MCF 10A (cell line): ENCODE results near the gene ZNF490. TPM values are rescaled to one million over a fixed set of nuclear protein-coding genes. Genes with fewer than 3 reads are reported as not detected.

ENCODE experiments used
- BruUV-seq: library from RNA; stranded (reverse); fragments of 400-500 nt; replicated peaks from 2 replicates; lab custom pipeline; 2021; lab: Mats Ljungman, UMichigan
- CTCF ChIA-PET: fragments of 300-600 bp; sonication (Branson Sonifier 250); formaldehyde crosslinking; extraction: SDS; loops from one replicate; lab custom pipeline; 2021; ENCODE audit warnings: antibody characterized with exemption, inconsistent platforms; lab: Yijun Ruan, JAX
- POLR2A ChIA-PET: fragments of 300-600, 350-650 bp; sonication (Branson Sonifier 250); formaldehyde crosslinking; extraction: SDS; loops from one replicate; lab custom pipeline; 2020; ENCODE audit warnings: antibody characterized with exemption, inconsistent platforms; lab: Yijun Ruan, JAX
- DNase-seq: peaks from one replicate; pipeline ENCODE4 v3.0.0-alpha.2; 2018; ENCODE audit not compliant: unreplicated experiment
- H3K27ac Mint-ChIP-seq: one replicate; pipeline ENCODE4 v1.8.0; 2022; ENCODE audit warnings: mild to moderate bottlenecking, low read depth, mixed read lengths; ENCODE audit not compliant: unreplicated experiment
- H3K27me3 Mint-ChIP-seq: one replicate; pipeline ENCODE4 v1.8.0; 2022; ENCODE audit warnings: mixed read lengths; ENCODE audit not compliant: insufficient read depth, unreplicated experiment
- H3K36me3 Mint-ChIP-seq: one replicate; pipeline ENCODE4 v1.8.0; 2022; ENCODE audit warnings: mild to moderate bottlenecking, moderate library complexity, mixed read lengths; ENCODE audit not compliant: insufficient read depth, unreplicated experiment
- H3K4me1 Mint-ChIP-seq: one replicate; pipeline ENCODE4 v1.8.0; 2022; ENCODE audit warnings: mixed read lengths; ENCODE audit not compliant: insufficient read depth, unreplicated experiment
- H3K4me3 Mint-ChIP-seq: one replicate; pipeline ENCODE4 v1.8.0; 2022; ENCODE audit warnings: mild to moderate bottlenecking, moderate library complexity, mixed read lengths; ENCODE audit not compliant: unreplicated experiment
- H3K9me3 Mint-ChIP-seq: one replicate; pipeline ENCODE4 v1.8.0; 2022; ENCODE audit warnings: mixed read lengths; ENCODE audit not compliant: unreplicated experiment
- CTCF ChIP-seq: fragments of 200-600 bp; IDR thresholded peaks from one replicate; pipeline ENCODE4 v1.8.0; 2022; ENCODE audit warnings: antibody characterized with exemption, mild to moderate bottlenecking; ENCODE audit not compliant: unreplicated experiment
- intact Hi-C: fragments of 100-400 bp; cut with micrococcal nuclease; formaldehyde crosslinking; loops from 2 replicates; pipeline ENCODE4 v1.14.1; 2022
- total RNA-seq: library from RNA; stranded (reverse); gene quantifications from 2 replicates; pipeline ENCODE4 v1.2.3, GENCODE V29; 2022

ZNF490 gene
- total RNA-seq, 1 experiment from 2014 or later, result 8.4 TPM

- H3K9me3 Mint-ChIP-seq, result no peaks in the 10 kb centered on the region
- no TSS peak for BruUV-seq
Observed at GRCh38 chr19:12596927-12597548, 13.6 kb downstream of the ZNF490 start.

GRCh38 chr19:12596485-12596884, 14.1 kb downstream of the ZNF490 start:
- BruUV-seq, result no TSS peak
- no peak for TF ChIP-seq CTCF
- ChIA-PET CTCF (no interaction called here), POLR2A (no interaction called here)
- DNase-seq, result no peak
- Mint-ChIP-seq H3K4me3 (no peak overlapping the region), H3K4me1 (no peaks in the 10 kb centered on the region), H3K27me3 (no peaks in the 10 kb centered on the region), H3K36me3 (peaks cover 41% of the 10 kb centered on the region), H3K9me3 (no peaks in the 10 kb centered on the region), H3K27ac (no peak overlapping the region)
- intact Hi-C loops, result no loop called here

More at GRCh38 chr19:12596927-12597548, 13.6 kb downstream of the ZNF490 start:
- Mint-ChIP-seq H3K27me3 (no peaks in the 10 kb centered on the region), H3K4me3 (no peak overlapping the region), H3K36me3 (peaks cover 46% of the 10 kb centered on the region), H3K27ac (no peak overlapping the region), H3K4me1 (no peaks in the 10 kb centered on the region)
- DNase-seq, result no peak
- ChIA-PET CTCF (no interaction called here), POLR2A (no interaction called here)
- intact Hi-C loops, result no loop called here
- TF ChIP-seq CTCF, result no peak

GRCh38 chr19:12581100-12581499, 29.5 kb downstream of the ZNF490 start:
- CTCF ChIA-PET, result no interaction called here
- TF ChIP-seq CTCF, result no peak
- no peak overlapping the region for H3K4me3 Mint-ChIP-seq
- POLR2A ChIA-PET, result interaction anchor here (1.4 kb wide), 1 partner anchor 30 kb away, joined by 4 read pairs; the partner anchor contains the start of genes ZNF490 and ZNF791
- BruUV-seq, result no TSS peak
- peaks cover 9% of the 10 kb centered on the region for H3K9me3 Mint-ChIP-seq
- H3K27ac Mint-ChIP-seq, result no peak overlapping the region
- H3K36me3 Mint-ChIP-seq, result peaks cover 60% of the 10 kb centered on the region
- intact Hi-C loops, result no loop called here
- H3K4me1 Mint-ChIP-seq, result no peaks in the 10 kb centered on the region
- DNase-seq, result no peak
- H3K27me3 Mint-ChIP-seq, result no peaks in the 10 kb centered on the region

- Mint-ChIP-seq H3K9me3 (peaks cover 9% of the 10 kb centered on the region), H3K4me3 (no peak overlapping the region), H3K27me3 (no peaks in the 10 kb centered on the region), H3K36me3 (peaks cover 60% of the 10 kb centered on the region), H3K4me1 (no peaks in the 10 kb centered on the region), H3K27ac (no peak overlapping the region)
- peak; percentile 49 for DNase-seq
- POLR2A ChIA-PET, result no interaction called here
- CTCF ChIA-PET, result no interaction called here
- no peak for TF ChIP-seq CTCF
- intact Hi-C loops, result no loop called here
- TSS peak; percentile 20 for BruUV-seq
Observed at GRCh38 chr19:12580180-12580694, 30.4 kb downstream of the ZNF490 start.
